HL-60 (cell line): ENCODE measurements around the gene RPL13.

ENCODE experiments used
- DNase-seq, 2 experiments: peaks; one replicate each; pipeline ENCODE4 v3.0.0-alpha.2; 2010 to 2020; ENCODE audit warnings: low read depth in 1 of 2, low spot score in 1 of 2
- H3K27ac ChIP-seq: fragments of 250-450 bp; sonication (Bioruptor Pico); replicated peaks from 2 replicates; pipeline ENCODE4 v1.5.1; 2020; ENCODE audit warnings: mild to moderate bottlenecking, moderate library complexity
- H3K27me3 ChIP-seq: fragments of 250-450 bp; sonication (Bioruptor Pico); 2 replicates; pipeline ENCODE4 v1.5.1; 2021; ENCODE audit warnings: mild to moderate bottlenecking, moderate library complexity; ENCODE audit not compliant: insufficient read depth, poor library complexity, severe bottlenecking
- H3K4me3 ChIP-seq: replicated peaks from 2 replicates; pipeline ENCODE4 v1.5.1; 2011; ENCODE audit warnings: mild to moderate bottlenecking, control low read depth, low read length; ENCODE audit not compliant: insufficient read depth
- GABPA ChIP-seq: IDR thresholded peaks from 2 replicates; pipeline ENCODE4 v1.6.1; 2012; ENCODE audit warnings: low read depth
- POLR2AphosphoS5 ChIP-seq: IDR thresholded peaks from 2 replicates; pipeline ENCODE4 v1.6.1; 2012; ENCODE audit warnings: low read depth
- SPI1 ChIP-seq: IDR thresholded peaks from 2 replicates; pipeline ENCODE4 v1.6.1; 2012; ENCODE audit warnings: low read depth, mild to moderate bottlenecking, borderline replicate concordance
- TF ChIP-seq, protein P1 (sequence below): IDR thresholded peaks from 2 replicates; pipeline ENCODE4 v1.6.1; 2012; ENCODE audit warnings: low read depth; ENCODE audit not compliant: insufficient replicate concordance
- TF ChIP-seq, protein P2 (sequence below): IDR thresholded peaks from one replicate; pipeline ENCODE4 v1.5.1; 2011; ENCODE audit warnings: low read length, control low read depth, inconsistent platforms; ENCODE audit not compliant: insufficient read depth

The RPL13 gene

DNA sequence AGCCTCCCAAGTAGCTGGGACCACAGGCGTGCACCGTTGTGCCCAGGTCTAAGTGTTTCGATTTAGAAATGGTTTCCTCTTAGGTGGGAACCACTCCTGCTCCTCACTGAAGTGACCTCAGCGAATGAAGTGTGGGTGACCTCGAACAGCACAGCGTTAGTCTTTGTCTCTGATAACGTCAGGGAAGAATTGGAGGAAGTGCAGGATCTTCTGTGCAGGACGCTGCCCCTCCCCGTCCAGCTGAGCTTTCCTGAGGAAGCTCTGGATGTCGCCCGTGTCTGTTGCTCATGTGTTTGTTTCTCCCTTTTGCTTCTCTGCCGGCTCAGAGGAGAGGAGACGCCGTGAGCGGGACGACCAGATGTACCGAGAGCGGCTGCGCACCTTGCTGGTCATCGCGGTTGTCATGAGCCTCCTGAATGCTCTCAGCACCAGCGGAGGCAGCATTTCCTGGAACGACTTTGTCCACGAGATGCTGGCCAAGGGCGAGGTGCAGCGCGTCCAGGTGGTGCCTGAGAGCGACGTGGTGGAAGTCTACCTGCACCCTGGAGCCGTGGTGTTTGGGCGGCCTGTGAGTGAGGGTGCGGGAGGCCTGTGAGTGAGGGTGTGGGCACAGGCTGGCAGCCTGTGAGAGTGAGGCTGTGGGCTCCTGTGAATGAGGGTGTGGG is 36.7 kb upstream of the RPL13 start:
- Histone ChIP-seq H3K27me3 (no peaks in the 10 kb centered on the region), H3K4me3 (no peak overlapping the region), H3K27ac (no peak overlapping the region)
- TF ChIP-seq, protein P1, sequence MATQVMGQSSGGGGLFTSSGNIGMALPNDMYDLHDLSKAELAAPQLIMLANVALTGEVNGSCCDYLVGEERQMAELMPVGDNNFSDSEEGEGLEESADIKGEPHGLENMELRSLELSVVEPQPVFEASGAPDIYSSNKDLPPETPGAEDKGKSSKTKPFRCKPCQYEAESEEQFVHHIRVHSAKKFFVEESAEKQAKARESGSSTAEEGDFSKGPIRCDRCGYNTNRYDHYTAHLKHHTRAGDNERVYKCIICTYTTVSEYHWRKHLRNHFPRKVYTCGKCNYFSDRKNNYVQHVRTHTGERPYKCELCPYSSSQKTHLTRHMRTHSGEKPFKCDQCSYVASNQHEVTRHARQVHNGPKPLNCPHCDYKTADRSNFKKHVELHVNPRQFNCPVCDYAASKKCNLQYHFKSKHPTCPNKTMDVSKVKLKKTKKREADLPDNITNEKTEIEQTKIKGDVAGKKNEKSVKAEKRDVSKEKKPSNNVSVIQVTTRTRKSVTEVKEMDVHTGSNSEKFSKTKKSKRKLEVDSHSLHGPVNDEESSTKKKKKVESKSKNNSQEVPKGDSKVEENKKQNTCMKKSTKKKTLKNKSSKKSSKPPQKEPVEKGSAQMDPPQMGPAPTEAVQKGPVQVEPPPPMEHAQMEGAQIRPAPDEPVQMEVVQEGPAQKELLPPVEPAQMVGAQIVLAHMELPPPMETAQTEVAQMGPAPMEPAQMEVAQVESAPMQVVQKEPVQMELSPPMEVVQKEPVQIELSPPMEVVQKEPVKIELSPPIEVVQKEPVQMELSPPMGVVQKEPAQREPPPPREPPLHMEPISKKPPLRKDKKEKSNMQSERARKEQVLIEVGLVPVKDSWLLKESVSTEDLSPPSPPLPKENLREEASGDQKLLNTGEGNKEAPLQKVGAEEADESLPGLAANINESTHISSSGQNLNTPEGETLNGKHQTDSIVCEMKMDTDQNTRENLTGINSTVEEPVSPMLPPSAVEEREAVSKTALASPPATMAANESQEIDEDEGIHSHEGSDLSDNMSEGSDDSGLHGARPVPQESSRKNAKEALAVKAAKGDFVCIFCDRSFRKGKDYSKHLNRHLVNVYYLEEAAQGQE = no peak
- TF ChIP-seq SPI1 (no peak), POLR2AphosphoS5 (no peak)
- no peak for DNase-seq

DNA sequence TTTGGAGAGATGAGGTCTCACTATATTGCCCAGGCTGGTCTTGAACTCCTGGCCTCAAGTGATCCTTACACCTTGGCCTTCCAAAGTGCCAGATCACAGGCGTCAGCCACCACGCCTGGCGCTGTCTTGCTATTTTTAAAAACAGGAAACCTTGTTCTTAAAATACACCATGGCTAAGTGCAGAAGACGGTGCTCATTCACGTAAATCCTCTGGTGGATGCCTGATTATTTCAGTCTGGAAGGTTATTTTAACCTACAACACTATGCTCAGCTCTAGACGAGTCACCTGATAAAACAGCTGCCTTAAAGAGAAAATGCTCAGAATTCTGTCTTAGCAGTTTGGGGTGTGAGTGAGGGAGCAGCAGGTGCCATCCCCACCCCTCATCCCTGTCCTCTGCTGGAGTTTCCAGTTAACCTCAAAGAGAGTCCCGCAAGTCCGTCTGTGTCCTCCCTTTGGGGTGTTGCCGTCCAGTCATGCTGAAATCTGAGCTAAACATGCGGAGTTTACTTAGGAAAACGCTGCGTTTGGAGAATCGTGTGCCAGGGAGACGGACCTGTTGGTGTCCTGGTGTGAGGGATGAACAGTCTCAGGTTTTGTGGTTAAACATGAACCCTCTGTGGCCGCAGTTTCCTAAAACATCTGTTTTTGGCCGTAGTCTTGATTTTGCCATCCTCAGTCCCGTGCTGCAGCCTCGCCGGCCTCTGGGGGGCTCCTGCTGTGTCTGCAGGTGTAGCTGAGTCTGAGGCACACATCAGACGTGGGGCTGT is 35.2 kb upstream of the RPL13 start:
- TF ChIP-seq SPI1 (no peak), GABPA (no peak), POLR2AphosphoS5 (no peak)
- TF ChIP-seq, protein P2, sequence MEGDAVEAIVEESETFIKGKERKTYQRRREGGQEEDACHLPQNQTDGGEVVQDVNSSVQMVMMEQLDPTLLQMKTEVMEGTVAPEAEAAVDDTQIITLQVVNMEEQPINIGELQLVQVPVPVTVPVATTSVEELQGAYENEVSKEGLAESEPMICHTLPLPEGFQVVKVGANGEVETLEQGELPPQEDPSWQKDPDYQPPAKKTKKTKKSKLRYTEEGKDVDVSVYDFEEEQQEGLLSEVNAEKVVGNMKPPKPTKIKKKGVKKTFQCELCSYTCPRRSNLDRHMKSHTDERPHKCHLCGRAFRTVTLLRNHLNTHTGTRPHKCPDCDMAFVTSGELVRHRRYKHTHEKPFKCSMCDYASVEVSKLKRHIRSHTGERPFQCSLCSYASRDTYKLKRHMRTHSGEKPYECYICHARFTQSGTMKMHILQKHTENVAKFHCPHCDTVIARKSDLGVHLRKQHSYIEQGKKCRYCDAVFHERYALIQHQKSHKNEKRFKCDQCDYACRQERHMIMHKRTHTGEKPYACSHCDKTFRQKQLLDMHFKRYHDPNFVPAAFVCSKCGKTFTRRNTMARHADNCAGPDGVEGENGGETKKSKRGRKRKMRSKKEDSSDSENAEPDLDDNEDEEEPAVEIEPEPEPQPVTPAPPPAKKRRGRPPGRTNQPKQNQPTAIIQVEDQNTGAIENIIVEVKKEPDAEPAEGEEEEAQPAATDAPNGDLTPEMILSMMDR = no peak
- TF ChIP-seq, protein P1 = no peak
- Histone ChIP-seq H3K27ac (no peak overlapping the region), H3K4me3 (no peak overlapping the region), H3K27me3 (no peaks in the 10 kb centered on the region)
- DNase-seq = no peak

DNA sequence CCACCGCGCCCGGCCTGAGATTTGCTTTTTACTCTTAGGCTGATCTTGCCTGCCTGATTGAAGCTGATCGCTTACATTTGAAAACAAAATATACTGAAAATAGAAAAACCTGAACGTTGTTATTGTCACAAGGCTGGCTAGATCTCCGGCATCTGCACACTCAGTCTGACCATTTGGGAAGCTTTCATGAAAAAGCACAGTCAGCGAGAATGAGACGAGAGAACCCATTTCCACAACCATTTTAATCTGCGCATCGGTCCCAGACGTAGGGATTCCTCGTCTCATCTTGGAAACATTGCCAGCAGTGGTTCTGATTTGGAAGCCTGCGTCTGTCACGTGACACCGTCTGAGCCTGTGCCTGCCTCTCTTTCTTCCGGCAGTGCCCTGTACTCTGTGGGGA is 31.4 kb upstream of the RPL13 start:
- H3K27me3 ChIP-seq = no peaks in the 10 kb centered on the region
- no peak for DNase-seq
- H3K4me3 ChIP-seq = no peak overlapping the region
- TF ChIP-seq SPI1 (no peak), GABPA (no peak), POLR2AphosphoS5 (no peak)
- TF ChIP-seq, protein P2 = no peak
- TF ChIP-seq, protein P1 = no peak
- no peak overlapping the region for H3K27ac ChIP-seq
